HCT116 (cell line): Measurements from ENCODE around the gene SMR3A.

Experiments
- SP1 ChIP-seq: IDR thresholded peaks from 2 replicates; pipeline ENCODE4 v1.6.1; 2012; ENCODE audit warnings: low read depth
- TF ChIP-seq, protein P1 (sequence below), 3 experiments: fragments of 200-600 bp in 1 of 3; sonication (generic) in 1 of 3; IDR thresholded peaks in 2 of 3; conservative IDR thresholded peaks in 1 of 3; 2 replicates each; pipeline ENCODE4 v1.5.1; 2012 to 2017; ENCODE audit warnings: low read depth in 2 of 3, low read length in 2 of 3, antibody characterized with exemption in 1 of 3, borderline replicate concordance in 1 of 3, control low read depth in 1 of 3, mild to moderate bottlenecking in 1 of 3, mixed read lengths in 1 of 3, mixed run types in 1 of 3, moderate library complexity in 1 of 3; ENCODE audit not compliant: insufficient read depth in 1 of 3
- TF ChIP-seq, protein P2 (sequence below): IDR thresholded peaks from 2 replicates; pipeline ENCODE4 v1.6.1; 2011; ENCODE audit warnings: mild to moderate bottlenecking, low read length, moderate library complexity; ENCODE audit not compliant: insufficient replicate concordance; ENCODE audit errors: extremely low read depth

DNA sequence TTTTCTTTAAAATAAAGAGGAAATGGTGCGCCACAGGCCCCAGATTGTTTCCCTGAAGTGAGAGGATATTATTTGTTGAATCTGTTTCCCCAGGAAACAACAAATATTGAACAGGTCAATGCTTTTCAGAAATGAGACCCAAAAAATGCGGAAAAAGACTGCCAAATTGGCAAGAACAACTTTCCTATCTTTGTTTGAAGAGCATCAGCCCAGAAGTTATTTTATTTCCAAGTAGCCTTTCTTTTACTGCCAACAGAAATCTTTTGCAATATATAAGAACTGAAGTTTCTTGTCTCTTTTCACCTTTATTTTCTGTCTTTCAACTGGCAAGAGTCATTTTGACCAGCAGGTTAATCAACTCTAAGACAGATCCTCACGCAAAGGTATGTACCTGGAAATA is at the start of gene SMR3A:
- TF ChIP-seq SP1, result no peak
- TF ChIP-seq, protein P1, sequence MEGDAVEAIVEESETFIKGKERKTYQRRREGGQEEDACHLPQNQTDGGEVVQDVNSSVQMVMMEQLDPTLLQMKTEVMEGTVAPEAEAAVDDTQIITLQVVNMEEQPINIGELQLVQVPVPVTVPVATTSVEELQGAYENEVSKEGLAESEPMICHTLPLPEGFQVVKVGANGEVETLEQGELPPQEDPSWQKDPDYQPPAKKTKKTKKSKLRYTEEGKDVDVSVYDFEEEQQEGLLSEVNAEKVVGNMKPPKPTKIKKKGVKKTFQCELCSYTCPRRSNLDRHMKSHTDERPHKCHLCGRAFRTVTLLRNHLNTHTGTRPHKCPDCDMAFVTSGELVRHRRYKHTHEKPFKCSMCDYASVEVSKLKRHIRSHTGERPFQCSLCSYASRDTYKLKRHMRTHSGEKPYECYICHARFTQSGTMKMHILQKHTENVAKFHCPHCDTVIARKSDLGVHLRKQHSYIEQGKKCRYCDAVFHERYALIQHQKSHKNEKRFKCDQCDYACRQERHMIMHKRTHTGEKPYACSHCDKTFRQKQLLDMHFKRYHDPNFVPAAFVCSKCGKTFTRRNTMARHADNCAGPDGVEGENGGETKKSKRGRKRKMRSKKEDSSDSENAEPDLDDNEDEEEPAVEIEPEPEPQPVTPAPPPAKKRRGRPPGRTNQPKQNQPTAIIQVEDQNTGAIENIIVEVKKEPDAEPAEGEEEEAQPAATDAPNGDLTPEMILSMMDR (IDR thresholded peaks at IDR 0.05 in 2 of 3, conservative IDR thresholded peaks at IDR 0.05 in 1 of 3; ENCODE audit: borderline replicate concordance in 1 of 3, insufficient read depth in 1 of 3, low read depth in 2 of 3, low read length in 2 of 3), result no peak
- TF ChIP-seq, protein P2, sequence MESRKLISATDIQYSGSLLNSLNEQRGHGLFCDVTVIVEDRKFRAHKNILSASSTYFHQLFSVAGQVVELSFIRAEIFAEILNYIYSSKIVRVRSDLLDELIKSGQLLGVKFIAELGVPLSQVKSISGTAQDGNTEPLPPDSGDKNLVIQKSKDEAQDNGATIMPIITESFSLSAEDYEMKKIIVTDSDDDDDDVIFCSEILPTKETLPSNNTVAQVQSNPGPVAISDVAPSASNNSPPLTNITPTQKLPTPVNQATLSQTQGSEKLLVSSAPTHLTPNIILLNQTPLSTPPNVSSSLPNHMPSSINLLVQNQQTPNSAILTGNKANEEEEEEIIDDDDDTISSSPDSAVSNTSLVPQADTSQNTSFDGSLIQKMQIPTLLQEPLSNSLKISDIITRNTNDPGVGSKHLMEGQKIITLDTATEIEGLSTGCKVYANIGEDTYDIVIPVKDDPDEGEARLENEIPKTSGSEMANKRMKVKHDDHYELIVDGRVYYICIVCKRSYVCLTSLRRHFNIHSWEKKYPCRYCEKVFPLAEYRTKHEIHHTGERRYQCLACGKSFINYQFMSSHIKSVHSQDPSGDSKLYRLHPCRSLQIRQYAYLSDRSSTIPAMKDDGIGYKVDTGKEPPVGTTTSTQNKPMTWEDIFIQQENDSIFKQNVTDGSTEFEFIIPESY, result no peak
